Peyer's patch (tissue), 4 donors: Measurements from ENCODE around the gene TMC1. TPM values are rescaled to one million over a fixed set of nuclear protein-coding genes. Genes with fewer than 3 reads are reported as not detected.

Experiments used
- DNase-seq, 3 donors: peaks; one replicate each; pipeline ENCODE4 v3.0.0-alpha.2; 2017 to 2019
- H3K27ac ChIP-seq, 4 donors: fragments of 200-600 bp; sonication (generic); one replicate each; pipeline ENCODE4 v1.5.1; 2016 to 2019
- H3K27me3 ChIP-seq, 2 donors: fragments of 200-600 bp; sonication (generic); one replicate each; pipeline ENCODE4 v1.5.1; 2019
- H3K36me3 ChIP-seq, 3 donors: fragments of 200-600 bp; sonication (generic); one replicate each; pipeline ENCODE4 v1.5.1; 2016 to 2019
- H3K4me1 ChIP-seq, 4 donors: fragments of 200-600 bp; sonication (generic); one replicate each; pipeline ENCODE4 v1.5.1; 2016 to 2019
- H3K4me3 ChIP-seq, 4 donors: fragments of 200-600 bp; sonication (generic); 1 replicate in 3 of 4; 2 replicates in 1 of 4; pipeline ENCODE4 v1.5.1; 2016 to 2019; ENCODE audit warnings: mild to moderate bottlenecking in 1 of 4
- H3K9me3 ChIP-seq, 4 donors: fragments of 200-600 bp; sonication (generic); one replicate each; pipeline ENCODE4 v1.5.1; 2016 to 2019; ENCODE audit warnings: mild to moderate bottlenecking in 1 of 4
- POLR2A ChIP-seq, 2 donors: fragments of 450-650 bp; IDR thresholded peaks; one replicate each; pipeline ENCODE4 v1.5.1; 2017; ENCODE audit warnings: antibody characterized with exemption in 2 of 2, mild to moderate bottlenecking in 2 of 2, moderate library complexity in 2 of 2
- total RNA-seq, 4 donors: library from RNA; depleted of rRNA; stranded (reverse); fragments of >200 nt; gene quantifications; one replicate each; pipeline ENCODE4 v1.1.0, GENCODE V29; 2016
- TF ChIP-seq, protein P1 (sequence below), 6 experiments: fragments of 450-650 bp in 4 of 6; fragments of 200-600 bp in 2 of 6; sonication (generic) in 1 of 6; IDR thresholded peaks; one replicate each; pipeline ENCODE4 v1.5.1; 2017 to 2019; ENCODE audit warnings: antibody characterized with exemption in 6 of 6, mild to moderate bottlenecking in 3 of 6, moderate library complexity in 1 of 6

TMC1 gene
- total RNA-seq, 4 donors from 2014 or later: not detected

GRCh38 chr9:72872718-72873117, 351.3 kb downstream of the TMC1 start:
- TF ChIP-seq, protein P1, sequence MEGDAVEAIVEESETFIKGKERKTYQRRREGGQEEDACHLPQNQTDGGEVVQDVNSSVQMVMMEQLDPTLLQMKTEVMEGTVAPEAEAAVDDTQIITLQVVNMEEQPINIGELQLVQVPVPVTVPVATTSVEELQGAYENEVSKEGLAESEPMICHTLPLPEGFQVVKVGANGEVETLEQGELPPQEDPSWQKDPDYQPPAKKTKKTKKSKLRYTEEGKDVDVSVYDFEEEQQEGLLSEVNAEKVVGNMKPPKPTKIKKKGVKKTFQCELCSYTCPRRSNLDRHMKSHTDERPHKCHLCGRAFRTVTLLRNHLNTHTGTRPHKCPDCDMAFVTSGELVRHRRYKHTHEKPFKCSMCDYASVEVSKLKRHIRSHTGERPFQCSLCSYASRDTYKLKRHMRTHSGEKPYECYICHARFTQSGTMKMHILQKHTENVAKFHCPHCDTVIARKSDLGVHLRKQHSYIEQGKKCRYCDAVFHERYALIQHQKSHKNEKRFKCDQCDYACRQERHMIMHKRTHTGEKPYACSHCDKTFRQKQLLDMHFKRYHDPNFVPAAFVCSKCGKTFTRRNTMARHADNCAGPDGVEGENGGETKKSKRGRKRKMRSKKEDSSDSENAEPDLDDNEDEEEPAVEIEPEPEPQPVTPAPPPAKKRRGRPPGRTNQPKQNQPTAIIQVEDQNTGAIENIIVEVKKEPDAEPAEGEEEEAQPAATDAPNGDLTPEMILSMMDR (IDR thresholded peaks at IDR 0.05): no peak
- no peak for TF ChIP-seq POLR2A (IDR thresholded peaks at IDR 0.05)
- no peaks in the 10 kb centered on the region for H3K9me3 ChIP-seq
- no peak for DNase-seq
- no peak overlapping the region for H3K27ac ChIP-seq
- H3K36me3 ChIP-seq: no peaks in the 10 kb centered on the region
- no peaks in the 10 kb centered on the region for H3K4me1 ChIP-seq
- H3K4me3 ChIP-seq: no peak overlapping the region
- H3K27me3 ChIP-seq: no peaks in the 10 kb centered on the region

GRCh38 chr9:72873456-72873855, 352.0 kb downstream of the TMC1 start:
- H3K9me3 ChIP-seq: no peaks in the 10 kb centered on the region
- no peaks in the 10 kb centered on the region for H3K36me3 ChIP-seq
- no peaks in the 10 kb centered on the region for H3K27me3 ChIP-seq
- no peak for DNase-seq
- TF ChIP-seq, protein P1 (IDR thresholded peaks at IDR 0.05): no peak
- no peak for TF ChIP-seq POLR2A (IDR thresholded peaks at IDR 0.05)
- no peak overlapping the region for H3K4me3 ChIP-seq
- H3K27ac ChIP-seq: no peak overlapping the region
- H3K4me1 ChIP-seq: no peaks in the 10 kb centered on the region

GRCh38 chr9:72874344-72874743, 352.9 kb downstream of the TMC1 start:
- no peak overlapping the region for H3K27ac ChIP-seq
- H3K4me1 ChIP-seq: no peaks in the 10 kb centered on the region
- TF ChIP-seq, protein P1 (IDR thresholded peaks at IDR 0.05): no peak
- TF ChIP-seq POLR2A (IDR thresholded peaks at IDR 0.05): no peak
- no peaks in the 10 kb centered on the region for H3K27me3 ChIP-seq
- no peak overlapping the region for H3K4me3 ChIP-seq
- no peak for DNase-seq
- H3K9me3 ChIP-seq: no peaks in the 10 kb centered on the region
- H3K36me3 ChIP-seq: no peaks in the 10 kb centered on the region

DNA sequence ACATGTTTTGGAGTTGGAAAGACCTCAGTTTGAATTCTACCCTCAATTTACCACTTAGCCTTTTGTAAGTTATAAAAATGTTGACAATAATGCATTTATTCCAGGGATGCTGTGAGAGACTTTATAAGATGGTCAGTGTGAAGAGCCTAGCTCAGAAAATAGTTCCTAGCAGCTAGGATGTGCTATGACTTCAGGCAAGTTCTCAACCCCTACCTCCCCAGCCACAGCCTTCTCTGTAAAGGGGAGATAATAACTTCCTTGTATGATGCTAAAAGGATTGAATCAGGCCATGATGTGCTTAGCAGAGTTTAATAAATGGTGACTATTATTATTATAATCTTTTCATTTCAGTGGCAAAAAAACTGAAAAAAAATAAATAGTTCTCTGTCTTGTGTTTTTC, 353.8 kb downstream of the TMC1 start:
- no peaks in the 10 kb centered on the region for H3K36me3 ChIP-seq
- H3K9me3 ChIP-seq: no peaks in the 10 kb centered on the region
- H3K4me3 ChIP-seq: no peak overlapping the region
- no peak for DNase-seq
- no peak for TF ChIP-seq POLR2A (IDR thresholded peaks at IDR 0.05)
- TF ChIP-seq, protein P1 (IDR thresholded peaks at IDR 0.05): no peak
- H3K27me3 ChIP-seq: no peaks in the 10 kb centered on the region
- H3K4me1 ChIP-seq: no peaks in the 10 kb centered on the region
- H3K27ac ChIP-seq: no peak overlapping the region

- Histone ChIP-seq H3K9me3 (no peaks in the 10 kb centered on the region), H3K36me3 (no peaks in the 10 kb centered on the region), H3K4me3 (no peak overlapping the region), H3K27ac (no peak overlapping the region), H3K4me1 (no peaks in the 10 kb centered on the region), H3K27me3 (no peaks in the 10 kb centered on the region)
- TF ChIP-seq POLR2A (IDR thresholded peaks at IDR 0.05): no peak
- TF ChIP-seq, protein P1 (IDR thresholded peaks at IDR 0.05): no peak
- no peak for DNase-seq
Observed at GRCh38 chr9:72880821-72881220, 359.4 kb downstream of the TMC1 start.

- H3K27ac ChIP-seq: no peak overlapping the region
- no peaks in the 10 kb centered on the region for H3K27me3 ChIP-seq
- no peak for DNase-seq
Observed at GRCh38 chr9:72882117-72882775, 360.8 kb downstream of the TMC1 start.

More at GRCh38 chr9:72882117-72882775, 360.8 kb downstream of the TMC1 start:
- Histone ChIP-seq H3K4me1 (no peaks in the 10 kb centered on the region), H3K4me3 (no peak overlapping the region), H3K36me3 (no peaks in the 10 kb centered on the region), H3K9me3 (no peaks in the 10 kb centered on the region)
- TF ChIP-seq, protein P1 (IDR thresholded peaks at IDR 0.05): no peak
- no peak for TF ChIP-seq POLR2A (IDR thresholded peaks at IDR 0.05)
